ENCODE measurements around the gene RPS10.

The RPS10 gene

GRCh38 chr6:34425498-34426410, at the start of gene RPS10:
TSS of gene RPS10 (minus strand) at chr6:34426069. CDS start at chr6:34425221, 848 bp downstream.
- peak; percentile 91 for DNase-seq (ENCODE audit: low read depth in 2 of 2)

GRCh38 chr6:34475238-34475682, 49.4 kb upstream of the RPS10 start:
- no peak for DNase-seq (ENCODE audit: low read depth in 2 of 2)

- DNase-seq (ENCODE audit: low read depth in 2 of 2): no peak
These were observed 48.9 kb upstream of the RPS10 start for GRCh38 chr6:34474754-34475153.

GRCh38 chr6:34473967-34474366, 48.1 kb upstream of the RPS10 start:
- DNase-seq (ENCODE audit: low read depth in 2 of 2): no peak

GRCh38 chr6:34472425-34472824, 46.6 kb upstream of the RPS10 start:
- DNase-seq (ENCODE audit: low read depth in 2 of 2): no peak

- DNase-seq (ENCODE audit: low read depth in 2 of 2): no peak
These were observed 43.6 kb upstream of the RPS10 start for GRCh38 chr6:34469499-34469898.

GRCh38 chr6:34468378-34468892, 42.6 kb upstream of the RPS10 start:
- no peak for DNase-seq (ENCODE audit: low read depth in 2 of 2)

- DNase-seq (ENCODE audit: low read depth in 2 of 2): no peak
These were observed 40.6 kb upstream of the RPS10 start for GRCh38 chr6:34466242-34467185.

GRCh38 chr6:34465531-34466241, 39.8 kb upstream of the RPS10 start, which contains the start of gene PACSIN1:
TSS of gene PACSIN1 (plus strand) at chr6:34466076. CDS start at chr6:34526306, 60,230 bp downstream.
- DNase-seq (ENCODE audit: low read depth in 2 of 2): no peak

GRCh38 chr6:34463849-34464248, 38.0 kb upstream of the RPS10 start:
- no peak for DNase-seq (ENCODE audit: low read depth in 2 of 2)

GRCh38 chr6:34463299-34463698, 37.4 kb upstream of the RPS10 start:
- DNase-seq (ENCODE audit: low read depth in 2 of 2): no peak

GRCh38 chr6:34462551-34462971, 36.7 kb upstream of the RPS10 start:
- DNase-seq (ENCODE audit: low read depth in 2 of 2): no peak

GRCh38 chr6:34462010-34462409, 36.1 kb upstream of the RPS10 start:
- no peak for DNase-seq (ENCODE audit: low read depth in 2 of 2)

GRCh38 chr6:34460796-34461507, 35.1 kb upstream of the RPS10 start:
- DNase-seq (ENCODE audit: low read depth in 2 of 2): no peak

GRCh38 chr6:34459899-34460593, 34.2 kb upstream of the RPS10 start:
- peak; percentile 22 to 46 for DNase-seq (ENCODE audit: low read depth in 2 of 2)

- DNase-seq (ENCODE audit: low read depth in 2 of 2): no peak
These were observed 32.2 kb upstream of the RPS10 start for GRCh38 chr6:34457742-34458735.

GRCh38 chr6:34457382-34457741, 31.5 kb upstream of the RPS10 start:
- DNase-seq (ENCODE audit: low read depth in 2 of 2): no peak

- no peak for DNase-seq (ENCODE audit: low read depth in 2 of 2)
These were observed 30.0 kb upstream of the RPS10 start for GRCh38 chr6:34455831-34456230.

- DNase-seq (ENCODE audit: low read depth in 2 of 2): no peak
These were observed 25.3 kb upstream of the RPS10 start for GRCh38 chr6:34451192-34451591.
